NCI-H345 (cell line): Measurements from ENCODE around the gene PPFIA4.

Experiments used
- DNase-seq: peaks from one replicate; lab custom pipeline; 2025; lab: John Stamatoyannopoulos, UW

Gene PPFIA4

GRCh38 chr1:203040513-203041275 is 14.4 kb downstream of the PPFIA4 start:
- no peak for DNase-seq

GRCh38 chr1:203041351-203041932 is 15.2 kb downstream of the PPFIA4 start:
- DNase-seq, result no peak

- DNase-seq, result no peak
Measured at GRCh38 chr1:203043830-203044545, 17.7 kb downstream of the PPFIA4 start.

- no peak for DNase-seq
Measured at GRCh38 chr1:203044546-203045250, 18.4 kb downstream of the PPFIA4 start.

GRCh38 chr1:203045336-203045735 is 19.0 kb downstream of the PPFIA4 start:
- no peak for DNase-seq

GRCh38 chr1:203045821-203046594 is 19.7 kb downstream of the PPFIA4 start:
- no peak for DNase-seq

- no peak for DNase-seq
Measured at GRCh38 chr1:203046984-203047630, 20.8 kb downstream of the PPFIA4 start.

- no peak for DNase-seq
Measured at GRCh38 chr1:203048086-203048485, 21.8 kb downstream of the PPFIA4 start.

- DNase-seq, result peak; percentile 44
Measured at GRCh38 chr1:203048555-203049051, 22.3 kb downstream of the PPFIA4 start.

GRCh38 chr1:203049077-203049476 is 22.8 kb downstream of the PPFIA4 start:
- DNase-seq, result no peak

- DNase-seq, result no peak
Measured at GRCh38 chr1:203049576-203050180, 23.4 kb downstream of the PPFIA4 start.

GRCh38 chr1:203050826-203051225 is 24.5 kb downstream of the PPFIA4 start:
- no peak for DNase-seq

GRCh38 chr1:203051841-203052324 is 25.6 kb downstream of the PPFIA4 start:
- DNase-seq, result peak; percentile 83

- no peak for DNase-seq
Measured at GRCh38 chr1:203052601-203053000, 26.3 kb downstream of the PPFIA4 start.

GRCh38 chr1:203054184-203054583 is 27.9 kb downstream of the PPFIA4 start:
- DNase-seq, result no peak

- no peak for DNase-seq
Measured at GRCh38 chr1:203054642-203055041, 28.4 kb downstream of the PPFIA4 start.

GRCh38 chr1:203055161-203055799 is 29.0 kb downstream of the PPFIA4 start:
- DNase-seq, result no peak

- DNase-seq, result no peak
Measured at GRCh38 chr1:203056012-203056411, 29.7 kb downstream of the PPFIA4 start.

- DNase-seq, result no peak
Measured at GRCh38 chr1:203056516-203056915, 30.2 kb downstream of the PPFIA4 start.
